ENCODE results near the gene P2RY2. TPM values are rescaled to one million over a fixed set of nuclear protein-coding genes. Genes with fewer than 3 reads are reported as not detected.

P2RY2 gene
- total RNA-seq, 2 donors from 2014 or later: 12.0 to 16.5 TPM

Other genes with a start within 250 kb of the P2RY2 start
- gene FCHSD2, start 76.0 kb upstream of the P2RY2 start, total RNA-seq: 10 to 100 TPM; 36.0 to 48.0 TPM
- 1 to 10 TPM; 2.0 to 4.4 TPM for gene P2RY6, start 54.1 kb downstream of the P2RY2 start, total RNA-seq
- gene ARHGEF17, start 90.0 kb downstream of the P2RY2 start, total RNA-seq: 10 to 100 TPM; 42.2 to 53.2 TPM
- 1 to 10 TPM; 4.3 to 8.3 TPM for gene RELT, start 158.1 kb downstream of the P2RY2 start, total RNA-seq

Data from left cardiac atrium (tissue), 2 donors.